ENCODE data around the gene HADH. TPM values are rescaled to one million over a fixed set of nuclear protein-coding genes. Genes with fewer than 3 reads are reported as not detected.
"Not testable (repeated sequence)": the region's sequence is repeated elsewhere in the genome, so short reads cannot be mapped to it uniquely, and the experiment has no call there.

The HADH gene
- total and polyA plus RNA-seq, 2 donors, result 25.7 to 41.2 TPM

GRCh38 chr4:108003982-108004515 lies 14.4 kb downstream of the HADH start:
- Histone ChIP-seq H3K27ac (ENCODE audit: low read depth in 1 of 2, low read length in 1 of 2) (peak overlapping the region; percentile 89 to 93), H3K9me3 (ENCODE audit: control insufficient read depth in 2 of 2, insufficient read depth in 1 of 2, low read length in 1 of 2) (no peaks in the 10 kb centered on the region), H3K27me3 (ENCODE audit: control insufficient read depth in 2 of 2, insufficient read depth in 1 of 2, low read length in 1 of 2) (no peaks in the 10 kb centered on the region), H3K4me1 (ENCODE audit: control insufficient read depth in 2 of 2, insufficient read depth in 2 of 2, low read length in 2 of 2) (peaks cover 35 to 37% of the 10 kb centered on the region in 2 donors), H3K36me3 (ENCODE audit: control insufficient read depth in 2 of 2, insufficient read depth in 2 of 2, low read length in 1 of 2) (peaks cover 4 to 22% of the 10 kb centered on the region in 2 donors), H3K4me3 (ENCODE audit: low read length in 2 of 2) (peak overlapping the region in 1 of 2 donors; percentile 33)
- peak in 8 of 9 donors; percentile 41 to 86 (median 59) for DNase-seq (ENCODE audit: low read depth in 6 of 9, low spot score in 9 of 9)
- WGBS, result 18% methylated on average over 4 of the region's 4 CpGs

- peak overlapping the region; percentile 89 to 93 for H3K27ac ChIP-seq (ENCODE audit: low read depth in 1 of 2, low read length in 1 of 2)
- peaks cover 35% of the 10 kb centered on the region in 2 donors for H3K4me1 ChIP-seq (ENCODE audit: control insufficient read depth in 2 of 2, insufficient read depth in 2 of 2, low read length in 2 of 2)
- peaks cover 2 to 21% of the 10 kb centered on the region in 2 donors for H3K36me3 ChIP-seq (ENCODE audit: control insufficient read depth in 2 of 2, insufficient read depth in 2 of 2, low read length in 1 of 2)
- H3K4me3 ChIP-seq (ENCODE audit: low read length in 2 of 2), result no peak overlapping the region
- 96% methylated on average over 2 of the region's 2 CpGs for WGBS
- no peaks in the 10 kb centered on the region for H3K9me3 ChIP-seq (ENCODE audit: control insufficient read depth in 2 of 2, insufficient read depth in 1 of 2, low read length in 1 of 2)
- H3K27me3 ChIP-seq (ENCODE audit: control insufficient read depth in 2 of 2, insufficient read depth in 1 of 2, low read length in 1 of 2), result no peaks in the 10 kb centered on the region
- no peak for DNase-seq (ENCODE audit: low read depth in 6 of 9, low spot score in 9 of 9)
Measured at GRCh38 chr4:108004646-108005045, 15.0 kb downstream of the HADH start.

- WGBS, result 93% methylated on average over 1 of the region's 1 CpG
- Histone ChIP-seq H3K4me3 (ENCODE audit: low read length in 2 of 2) (no peak overlapping the region), H3K27me3 (ENCODE audit: control insufficient read depth in 2 of 2, insufficient read depth in 1 of 2, low read length in 1 of 2) (no peaks in the 10 kb centered on the region), H3K27ac (ENCODE audit: low read depth in 1 of 2, low read length in 1 of 2) (no peak overlapping the region), H3K4me1 (ENCODE audit: control insufficient read depth in 2 of 2, insufficient read depth in 2 of 2, low read length in 2 of 2) (peaks cover 35% of the 10 kb centered on the region in 2 donors), H3K9me3 (ENCODE audit: control insufficient read depth in 2 of 2, insufficient read depth in 1 of 2, low read length in 1 of 2) (no peaks in the 10 kb centered on the region), H3K36me3 (ENCODE audit: control insufficient read depth in 2 of 2, insufficient read depth in 2 of 2, low read length in 1 of 2) (peaks cover 2 to 15% of the 10 kb centered on the region in 2 donors)
- DNase-seq (ENCODE audit: low read depth in 6 of 9, low spot score in 9 of 9), result no peak
Measured at GRCh38 chr4:108005807-108006206, 16.1 kb downstream of the HADH start.

DNA sequence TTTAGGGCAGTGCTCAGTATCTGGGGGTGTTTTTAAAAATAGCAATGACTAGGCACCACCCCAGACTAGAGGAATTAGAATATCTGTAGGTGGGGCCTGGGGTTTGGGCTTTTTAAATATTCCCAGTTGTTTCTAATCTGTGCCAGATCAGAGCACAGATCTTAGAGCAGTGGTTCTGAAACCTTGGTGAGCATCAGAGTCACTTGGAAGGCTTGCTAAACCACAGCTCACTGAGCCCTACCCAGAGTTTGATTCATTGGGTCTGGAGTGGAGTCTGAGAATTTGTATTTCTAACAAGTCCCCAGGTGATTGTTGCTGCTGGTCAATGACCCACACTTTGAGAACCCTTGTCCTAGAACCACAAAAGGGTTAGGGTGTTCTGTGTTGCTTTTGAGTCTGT lies 16.7 kb downstream of the HADH start:
- no peak overlapping the region for H3K4me3 ChIP-seq (ENCODE audit: low read length in 2 of 2)
- H3K36me3 ChIP-seq (ENCODE audit: control insufficient read depth in 2 of 2, insufficient read depth in 2 of 2, low read length in 1 of 2), result peaks cover 7 to 17% of the 10 kb centered on the region in 2 donors
- H3K27ac ChIP-seq (ENCODE audit: low read depth in 1 of 2, low read length in 1 of 2), result no peak overlapping the region
- H3K9me3 ChIP-seq (ENCODE audit: control insufficient read depth in 2 of 2, insufficient read depth in 1 of 2, low read length in 1 of 2), result no peaks in the 10 kb centered on the region
- peaks cover 35% of the 10 kb centered on the region in 2 donors for H3K4me1 ChIP-seq (ENCODE audit: control insufficient read depth in 2 of 2, insufficient read depth in 2 of 2, low read length in 2 of 2)
- no peaks in the 10 kb centered on the region for H3K27me3 ChIP-seq (ENCODE audit: control insufficient read depth in 2 of 2, insufficient read depth in 1 of 2, low read length in 1 of 2)
- no peak for DNase-seq (ENCODE audit: low read depth in 6 of 9, low spot score in 9 of 9)

GRCh38 chr4:108007984-108008383 lies 18.3 kb downstream of the HADH start:
- H3K36me3 ChIP-seq (ENCODE audit: control insufficient read depth in 2 of 2, insufficient read depth in 2 of 2, low read length in 1 of 2), result peaks cover 10 to 23% of the 10 kb centered on the region in 2 donors
- H3K9me3 ChIP-seq (ENCODE audit: control insufficient read depth in 2 of 2, insufficient read depth in 1 of 2, low read length in 1 of 2), result peaks cover 0 to 3% of the 10 kb centered on the region in 2 donors
- no peaks in the 10 kb centered on the region for H3K27me3 ChIP-seq (ENCODE audit: control insufficient read depth in 2 of 2, insufficient read depth in 1 of 2, low read length in 1 of 2)
- no peak for DNase-seq (ENCODE audit: low read depth in 6 of 9, low spot score in 9 of 9)
- over 99% methylated on average over 7 of the region's 7 CpGs for WGBS
- H3K4me3 ChIP-seq (ENCODE audit: low read length in 2 of 2), result no peak overlapping the region
- H3K4me1 ChIP-seq (ENCODE audit: control insufficient read depth in 2 of 2, insufficient read depth in 2 of 2, low read length in 2 of 2), result peaks cover 28 to 30% of the 10 kb centered on the region in 2 donors
- no peak overlapping the region for H3K27ac ChIP-seq (ENCODE audit: low read depth in 1 of 2, low read length in 1 of 2)

DNA sequence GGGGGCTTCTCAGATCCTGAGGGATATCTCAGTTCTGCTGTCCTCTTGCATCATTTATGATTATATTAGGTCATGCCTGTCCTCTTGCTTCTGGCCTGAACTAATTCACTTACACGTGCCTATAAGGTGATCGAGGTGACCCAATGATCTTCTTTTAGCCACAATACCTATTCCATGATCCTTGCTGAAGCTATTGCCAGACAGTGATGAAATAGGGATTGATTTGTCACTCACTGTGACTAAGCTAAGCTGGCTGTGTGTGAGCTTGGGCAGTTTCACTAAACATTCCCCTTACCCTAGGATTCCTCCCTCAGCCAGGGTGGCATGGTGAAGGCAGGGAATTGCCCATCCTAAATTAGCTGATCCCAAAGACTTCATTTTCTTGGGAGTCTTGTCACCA lies 19.0 kb downstream of the HADH start:
- 98% methylated on average over 2 of the region's 2 CpGs for whole genome bisulfite sequencing

DNA sequence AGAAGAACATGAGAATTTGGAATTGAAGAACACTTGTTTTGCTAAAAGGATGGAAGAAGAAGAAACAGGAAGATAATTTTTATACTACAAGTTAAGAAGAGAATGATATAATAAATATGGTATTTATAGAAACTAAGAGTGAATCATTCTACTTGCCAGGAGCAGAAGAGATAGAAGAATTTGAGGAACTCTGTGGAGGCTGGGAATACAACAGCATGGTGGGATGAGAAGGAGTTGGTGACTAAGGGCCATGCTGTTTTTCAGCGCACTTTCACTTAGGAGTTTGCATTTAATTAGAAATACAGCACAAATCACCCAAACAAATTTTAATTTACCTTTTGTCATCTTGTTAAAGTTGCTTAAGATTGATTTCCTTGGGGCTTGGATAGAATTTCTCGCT lies 20.5 kb downstream of the HADH start:
- no peak overlapping the region for H3K27ac ChIP-seq (ENCODE audit: low read depth in 1 of 2, low read length in 1 of 2)
- H3K9me3 ChIP-seq (ENCODE audit: control insufficient read depth in 2 of 2, insufficient read depth in 1 of 2, low read length in 1 of 2), result peaks cover 0 to 4% of the 10 kb centered on the region in 2 donors
- no peak overlapping the region for H3K4me3 ChIP-seq (ENCODE audit: low read length in 2 of 2)
- no peak for DNase-seq (ENCODE audit: low read depth in 6 of 9, low spot score in 9 of 9)
- H3K27me3 ChIP-seq (ENCODE audit: control insufficient read depth in 2 of 2, insufficient read depth in 1 of 2, low read length in 1 of 2), result no peaks in the 10 kb centered on the region
- H3K36me3 ChIP-seq (ENCODE audit: control insufficient read depth in 2 of 2, insufficient read depth in 2 of 2, low read length in 1 of 2), result peaks cover 17 to 44% of the 10 kb centered on the region in 2 donors
- WGBS, result 99% methylated on average over 2 of the region's 2 CpGs
- H3K4me1 ChIP-seq (ENCODE audit: control insufficient read depth in 2 of 2, insufficient read depth in 2 of 2, low read length in 2 of 2), result peaks cover 12% of the 10 kb centered on the region in 2 donors

More for the DNA sequence above, 19.0 kb downstream of the HADH start:
- DNase-seq (ENCODE audit: low read depth in 6 of 9, low spot score in 9 of 9), result no peak
- peaks cover 10 to 30% of the 10 kb centered on the region in 2 donors for H3K36me3 ChIP-seq (ENCODE audit: control insufficient read depth in 2 of 2, insufficient read depth in 2 of 2, low read length in 1 of 2)
- peaks cover 21 to 23% of the 10 kb centered on the region in 2 donors for H3K4me1 ChIP-seq (ENCODE audit: control insufficient read depth in 2 of 2, insufficient read depth in 2 of 2, low read length in 2 of 2)
- no peak overlapping the region for H3K4me3 ChIP-seq (ENCODE audit: low read length in 2 of 2)
- no peaks in the 10 kb centered on the region for H3K27me3 ChIP-seq (ENCODE audit: control insufficient read depth in 2 of 2, insufficient read depth in 1 of 2, low read length in 1 of 2)
- no peak overlapping the region for H3K27ac ChIP-seq (ENCODE audit: low read depth in 1 of 2, low read length in 1 of 2)
- peaks cover 0 to 4% of the 10 kb centered on the region in 2 donors for H3K9me3 ChIP-seq (ENCODE audit: control insufficient read depth in 2 of 2, insufficient read depth in 1 of 2, low read length in 1 of 2)

- 98% methylated on average over 5 of the region's 5 CpGs for WGBS
- peaks cover 30 to 64% of the 10 kb centered on the region in 2 donors for H3K36me3 ChIP-seq (ENCODE audit: control insufficient read depth in 2 of 2, insufficient read depth in 2 of 2, low read length in 1 of 2)
- not testable (repeated sequence) for DNase-seq (ENCODE audit: low read depth in 6 of 9, low spot score in 9 of 9)
Measured at GRCh38 chr4:108012382-108012781, 22.7 kb downstream of the HADH start.

DNA sequence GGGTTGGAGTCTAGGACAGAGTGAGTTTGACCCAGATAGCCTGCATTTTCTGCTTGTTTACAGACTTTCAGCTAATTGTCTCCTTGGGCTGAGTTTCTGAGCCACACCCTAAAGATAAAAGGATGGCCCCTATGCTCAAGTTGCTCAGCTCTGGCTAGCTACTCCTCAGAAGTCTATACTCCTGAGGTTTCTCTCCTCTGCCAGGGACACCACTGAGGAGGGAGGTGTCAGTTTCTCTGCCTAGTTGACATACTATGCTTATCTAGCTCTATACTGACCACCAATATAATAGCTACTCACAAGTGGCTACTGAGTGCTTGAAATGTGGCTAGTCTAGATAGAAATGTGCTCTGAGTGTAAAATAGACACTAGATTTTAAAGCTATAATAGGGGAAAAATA lies 23.6 kb downstream of the HADH start:
- no peak for DNase-seq (ENCODE audit: low read depth in 6 of 9, low spot score in 9 of 9)
- H3K4me1 ChIP-seq (ENCODE audit: control insufficient read depth in 2 of 2, insufficient read depth in 2 of 2, low read length in 2 of 2), result peaks cover under 1 to 10% of the 10 kb centered on the region in 2 donors
- H3K4me3 ChIP-seq (ENCODE audit: low read length in 2 of 2), result no peak overlapping the region
- H3K36me3 ChIP-seq (ENCODE audit: control insufficient read depth in 2 of 2, insufficient read depth in 2 of 2, low read length in 1 of 2), result peaks cover 30 to 65% of the 10 kb centered on the region in 2 donors
- no peaks in the 10 kb centered on the region for H3K27me3 ChIP-seq (ENCODE audit: control insufficient read depth in 2 of 2, insufficient read depth in 1 of 2, low read length in 1 of 2)
- H3K27ac ChIP-seq (ENCODE audit: low read depth in 1 of 2, low read length in 1 of 2), result no peak overlapping the region
- peaks cover 0 to 4% of the 10 kb centered on the region in 2 donors for H3K9me3 ChIP-seq (ENCODE audit: control insufficient read depth in 2 of 2, insufficient read depth in 1 of 2, low read length in 1 of 2)

More at GRCh38 chr4:108012382-108012781, 22.7 kb downstream of the HADH start:
- not testable (repeated sequence) for H3K27ac ChIP-seq (ENCODE audit: low read depth in 1 of 2, low read length in 1 of 2); H3K9me3 ChIP-seq (ENCODE audit: control insufficient read depth in 2 of 2, insufficient read depth in 1 of 2, low read length in 1 of 2); H3K4me3 ChIP-seq (ENCODE audit: low read length in 2 of 2); H3K27me3 ChIP-seq (ENCODE audit: control insufficient read depth in 2 of 2, insufficient read depth in 1 of 2, low read length in 1 of 2); H3K4me1 ChIP-seq (ENCODE audit: control insufficient read depth in 2 of 2, insufficient read depth in 2 of 2, low read length in 2 of 2)

Measured in thymus (tissue), 11 donors.